AG04450 (cell line): ENCODE results near the gene PSAP. TPM values are rescaled to one million over a fixed set of nuclear protein-coding genes. Genes with fewer than 3 reads are reported as not detected.

Experiments used
- CTCF ChIA-PET: fragments of 300-600, 350-600 bp; formaldehyde crosslinking; extraction: SDS; loops from one replicate; lab custom pipeline; 2022; ENCODE audit warnings: antibody characterized with exemption, inconsistent platforms; lab: Charles Lee
- POLR2A ChIA-PET: fragments of 350-600 bp; formaldehyde crosslinking; extraction: SDS; loops from one replicate; lab custom pipeline; 2021; ENCODE audit warnings: antibody characterized with exemption, inconsistent platforms; lab: Yijun Ruan, JAX
- DNase-seq: peaks from one replicate; pipeline ENCODE4 v3.0.0-alpha.2; 2011; ENCODE audit warnings: low read depth, low spot score
- H3K27ac ChIP-seq: one replicate; pipeline ENCODE4 v1.5.1; 2012; ENCODE audit warnings: low read depth, low read length, control low read depth
- H3K27me3 ChIP-seq: one replicate; pipeline ENCODE4 v1.6.0; 2012; ENCODE audit warnings: low read length; ENCODE audit not compliant: control insufficient read depth, insufficient read depth
- H3K4me3 ChIP-seq: 2 replicates; pipeline ENCODE4 v1.5.1; 2011; ENCODE audit warnings: mild to moderate bottlenecking, low read depth, low read length, control low read depth
- H3K9me3 ChIP-seq: 2 replicates; pipeline ENCODE4 v1.5.1; 2012; ENCODE audit warnings: low read length; ENCODE audit not compliant: control insufficient read depth, insufficient read depth
- polyA plus RNA-seq: library from polyadenylated mRNA; depleted of rRNA; stranded (reverse); fragments of >200 nt; gene quantifications from 2 replicates; pipeline ENCODE4 v1.2.3, GENCODE V29; 2011
- TF ChIP-seq, protein P1 (sequence below): IDR thresholded peaks from 2 replicates; pipeline ENCODE4 v1.5.1; 2011; ENCODE audit warnings: low read depth, low read length, control low read depth, inconsistent platforms

PSAP gene
- polyA plus RNA-seq, 1 experiment = 1,594 TPM

DNA sequence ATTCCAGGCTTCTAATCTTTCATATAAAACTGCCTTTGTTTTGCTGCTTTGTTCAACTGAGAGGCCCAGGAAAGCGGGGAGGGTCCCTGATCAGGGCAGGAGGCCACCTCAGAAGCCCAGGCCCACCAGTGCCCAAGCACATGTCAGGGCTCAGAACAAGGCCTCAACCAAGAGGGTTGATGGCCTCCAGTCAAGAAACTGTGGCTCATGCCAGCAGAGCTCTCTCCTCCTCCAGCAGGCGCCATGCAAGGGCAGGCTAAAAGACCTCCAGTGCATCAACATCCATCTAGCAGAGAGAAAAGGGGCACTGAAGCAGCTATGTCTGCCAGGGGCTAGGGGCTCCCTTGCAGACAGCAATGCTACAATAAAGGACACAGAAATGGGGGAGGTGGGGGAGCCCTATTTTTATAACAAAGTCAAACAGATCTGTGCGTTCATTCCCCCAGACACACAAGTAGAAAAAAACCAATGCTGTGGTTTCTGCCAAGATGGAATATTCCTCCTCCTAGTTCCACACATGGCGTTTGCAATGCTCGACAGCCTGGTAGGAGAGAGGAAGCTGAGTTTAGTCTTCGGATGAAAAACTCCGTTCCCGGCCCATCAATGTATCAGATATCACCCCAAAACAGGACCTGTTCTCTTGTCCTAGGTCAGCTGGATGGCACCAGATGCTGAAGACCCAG lies 34.0 kb downstream of the PSAP start:
- H3K4me3 ChIP-seq = no peak overlapping the region
- TF ChIP-seq, protein P1, sequence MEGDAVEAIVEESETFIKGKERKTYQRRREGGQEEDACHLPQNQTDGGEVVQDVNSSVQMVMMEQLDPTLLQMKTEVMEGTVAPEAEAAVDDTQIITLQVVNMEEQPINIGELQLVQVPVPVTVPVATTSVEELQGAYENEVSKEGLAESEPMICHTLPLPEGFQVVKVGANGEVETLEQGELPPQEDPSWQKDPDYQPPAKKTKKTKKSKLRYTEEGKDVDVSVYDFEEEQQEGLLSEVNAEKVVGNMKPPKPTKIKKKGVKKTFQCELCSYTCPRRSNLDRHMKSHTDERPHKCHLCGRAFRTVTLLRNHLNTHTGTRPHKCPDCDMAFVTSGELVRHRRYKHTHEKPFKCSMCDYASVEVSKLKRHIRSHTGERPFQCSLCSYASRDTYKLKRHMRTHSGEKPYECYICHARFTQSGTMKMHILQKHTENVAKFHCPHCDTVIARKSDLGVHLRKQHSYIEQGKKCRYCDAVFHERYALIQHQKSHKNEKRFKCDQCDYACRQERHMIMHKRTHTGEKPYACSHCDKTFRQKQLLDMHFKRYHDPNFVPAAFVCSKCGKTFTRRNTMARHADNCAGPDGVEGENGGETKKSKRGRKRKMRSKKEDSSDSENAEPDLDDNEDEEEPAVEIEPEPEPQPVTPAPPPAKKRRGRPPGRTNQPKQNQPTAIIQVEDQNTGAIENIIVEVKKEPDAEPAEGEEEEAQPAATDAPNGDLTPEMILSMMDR = no peak
- CTCF ChIA-PET = interaction anchor here (0.7 to 1.2 kb wide), 2 partner anchors 78 to 79 kb away, joined by 3 to 4 read pairs; no protein-coding TSS in a partner anchor
- POLR2A ChIA-PET = interaction anchor here (1.0 kb wide), 1 partner anchor 453 kb away, joined by 3 read pairs; no protein-coding TSS in a partner anchor
- no peaks in the 10 kb centered on the region; the same call in 1 of the 2 replicates for H3K9me3 ChIP-seq
- no peaks in the 10 kb centered on the region for H3K27me3 ChIP-seq
- DNase-seq = no peak
- H3K27ac ChIP-seq = no peak overlapping the region

DNA sequence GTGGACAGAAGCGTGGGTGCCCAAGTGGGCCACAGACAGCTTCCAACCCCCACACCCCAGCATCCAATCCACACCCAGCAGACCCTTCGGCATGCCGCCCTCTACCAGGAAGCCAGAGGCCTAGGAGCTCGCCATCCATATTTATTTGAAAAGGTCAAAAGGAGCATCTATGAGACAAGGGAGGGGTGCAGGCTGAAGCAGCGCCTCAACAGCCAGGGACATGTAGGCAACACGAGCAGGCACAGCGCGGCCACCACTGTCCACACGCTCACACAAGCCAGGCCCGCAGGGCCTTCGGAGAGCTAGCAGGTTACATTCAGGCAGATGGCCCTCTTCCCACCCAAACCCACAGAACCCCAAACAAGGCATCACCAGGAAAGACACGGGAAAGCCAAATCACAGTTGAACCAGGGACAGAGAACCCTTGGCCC lies 34.6 kb downstream of the PSAP start:
- ChIA-PET CTCF (interaction anchor here (0.7 to 1.2 kb wide), 2 partner anchors 78 to 80 kb away, joined by 3 to 4 read pairs; no protein-coding TSS in a partner anchor), POLR2A (no interaction called here)

DNA sequence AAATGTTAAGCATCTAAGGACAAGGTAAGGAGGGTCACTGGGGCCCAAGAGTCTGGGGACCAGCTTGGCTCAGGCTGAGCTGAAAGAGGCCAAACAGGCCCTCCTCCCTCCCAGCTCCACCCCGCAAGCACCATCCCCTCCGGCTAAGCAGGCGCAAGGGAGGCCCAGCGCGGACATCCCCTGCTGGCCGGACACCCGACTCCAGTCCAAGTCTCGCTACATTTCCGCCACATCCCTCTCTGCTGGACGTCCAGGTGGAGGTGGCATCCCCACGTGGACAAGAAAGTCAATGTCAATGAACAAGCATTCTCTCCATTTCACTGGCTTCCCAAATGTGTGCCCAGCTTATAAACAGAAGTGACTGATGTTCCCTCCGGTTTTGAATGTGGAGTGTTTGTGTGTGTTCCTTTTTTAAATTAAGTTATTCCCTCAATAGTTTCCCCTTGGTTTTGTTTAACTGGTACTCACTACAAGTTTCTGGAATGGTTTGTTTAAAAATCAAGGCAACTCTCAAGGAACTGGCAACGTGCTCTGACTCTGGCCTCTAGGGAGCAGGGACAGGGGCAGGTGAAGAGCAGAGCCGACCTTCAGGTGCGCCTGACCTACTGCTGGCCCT lies 35.4 kb downstream of the PSAP start:
- POLR2A ChIA-PET = no interaction called here
- CTCF ChIA-PET = interaction anchor here (0.7 to 1.5 kb wide), 2 partner anchors 10 to 11 kb away, joined by 3 to 4 read pairs; no protein-coding TSS in a partner anchor
- no peak overlapping the region for H3K27ac ChIP-seq
- DNase-seq = no peak
- no peaks in the 10 kb centered on the region; the same call in 1 of the 2 replicates for H3K9me3 ChIP-seq
- H3K27me3 ChIP-seq = no peaks in the 10 kb centered on the region
- TF ChIP-seq, protein P1 = no peak
- no peak overlapping the region for H3K4me3 ChIP-seq

More for the DNA sequence above, 34.6 kb downstream of the PSAP start:
- H3K27ac ChIP-seq = no peak overlapping the region
- DNase-seq = no peak
- H3K4me3 ChIP-seq = no peak overlapping the region
- H3K27me3 ChIP-seq = no peaks in the 10 kb centered on the region
- H3K9me3 ChIP-seq = no peaks in the 10 kb centered on the region; the same call in 1 of the 2 replicates
- TF ChIP-seq, protein P1 = no peak

DNA sequence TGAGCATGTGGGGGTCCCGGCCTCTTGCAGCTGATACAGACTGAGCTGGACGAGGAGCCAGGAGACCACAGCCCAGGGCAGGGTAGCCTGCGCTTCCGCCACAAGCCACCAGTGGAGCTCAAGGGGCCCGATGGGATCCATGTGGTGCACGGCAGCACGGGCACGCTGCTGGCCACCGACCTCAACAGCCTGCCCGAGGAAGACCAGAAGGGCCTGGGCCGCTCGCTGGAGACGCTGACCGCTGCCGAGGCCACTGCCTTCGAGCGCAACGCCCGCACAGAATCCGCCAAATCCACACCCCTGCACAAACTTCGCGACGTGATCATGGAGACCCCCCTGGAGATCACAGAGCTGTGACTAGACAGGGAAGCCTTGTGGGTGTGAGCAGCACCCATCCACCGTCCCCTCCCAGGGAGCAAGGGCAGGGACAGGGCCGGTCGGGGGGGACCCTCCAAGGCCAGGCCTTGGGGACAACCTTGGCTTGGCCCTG lies 36.1 kb downstream of the PSAP start:
- no peak for DNase-seq
- no peak overlapping the region for H3K27ac ChIP-seq
- ChIA-PET POLR2A (no interaction called here), CTCF (interaction anchor here (0.7 to 2.5 kb wide), 3 partner anchors 9 to 118 kb away, joined by 3 to 10 read pairs (median 4); no protein-coding TSS in a partner anchor)
- H3K27me3 ChIP-seq = no peaks in the 10 kb centered on the region
- no peak overlapping the region for H3K4me3 ChIP-seq
- TF ChIP-seq, protein P1 = no peak
- H3K9me3 ChIP-seq = no peaks in the 10 kb centered on the region; the same call in 1 of the 2 replicates
